Endothelial cell of umbilical vein (primary cell): ENCODE measurements around the gene NSMCE3. TPM values are rescaled to one million over a fixed set of nuclear protein-coding genes. Genes with fewer than 3 reads are reported as not detected.

Experiments
- BruUV-seq: library from RNA; stranded (reverse); fragments of 400-500 nt; replicated peaks from 2 replicates; lab custom pipeline; 2021; lab: Mats Ljungman, UMichigan
- CTCF ChIA-PET: fragments of 300-600, 350-600 bp; sonication (Branson Sonifier 250); formaldehyde crosslinking; loops from one replicate; lab custom pipeline; 2021; ENCODE audit warnings: antibody characterized with exemption, inconsistent platforms; lab: Charles Lee
- POLR2A ChIA-PET: fragments of 300-600, 350-600 bp; sonication (Branson Sonifier 250); formaldehyde crosslinking; loops from one replicate; lab custom pipeline; 2021; ENCODE audit warnings: antibody characterized with exemption, inconsistent platforms; lab: Charles Lee
- DNase-seq: peaks from one replicate; pipeline ENCODE4 v3.0.0-alpha.2; 2011; ENCODE audit warnings: low read depth, low spot score
- FAIRE-seq: peaks from 2 replicates; lab custom pipeline; 2011; peaks lifted over from hg19 to GRCh38; lab: Jason Lieb, UNC
- H2AFZ ChIP-seq: 2 replicates; pipeline ENCODE4 v1.6.0; 2012; ENCODE audit warnings: low read depth, low read length, control low read depth, inconsistent platforms
- H3K27ac ChIP-seq: 2 replicates; pipeline ENCODE4 v1.5.1; 2011; ENCODE audit warnings: low read depth, mild to moderate bottlenecking, control low read depth, low read length, moderate library complexity; ENCODE audit not compliant: insufficient read depth
- H3K27me3 ChIP-seq, 2 experiments: 2 replicates each; pipeline versions ENCODE4 v1.6.0 to v1.6.1; 2011; ENCODE audit warnings: low read length in 2 of 2, mixed read lengths in 1 of 2; ENCODE audit not compliant: control insufficient read depth in 2 of 2, insufficient read depth in 2 of 2
- H3K36me3 ChIP-seq, 2 experiments: 2 replicates in 1 of 2; 3 replicates in 1 of 2; pipeline ENCODE4 v1.5.1; 2011; ENCODE audit warnings: low read length in 2 of 2, mild to moderate bottlenecking in 1 of 2, moderate library complexity in 1 of 2; ENCODE audit not compliant: control insufficient read depth in 2 of 2, insufficient read depth in 2 of 2; ENCODE audit errors: extremely low read depth in 1 of 2
- H3K4me1 ChIP-seq: 3 replicates; pipeline ENCODE4 v1.5.1; 2011; ENCODE audit warnings: mild to moderate bottlenecking, low read length; ENCODE audit not compliant: control insufficient read depth, insufficient read depth; ENCODE audit errors: extremely low read depth
- H3K4me2 ChIP-seq: 2 replicates; pipeline ENCODE4 v1.6.1; 2011; ENCODE audit warnings: low read length, control low read depth, mixed read lengths; ENCODE audit not compliant: insufficient read depth
- H3K4me3 ChIP-seq, 3 experiments: fragments of 200-600 bp in 1 of 3; sonication (generic), shearing (Covaris generic) in 1 of 3; replicated peaks in 1 of 3; 2 replicates each; pipeline ENCODE4 v1.5.1; 2011 to 2016; ENCODE audit warnings: control low read depth in 3 of 3, low read length in 3 of 3, mild to moderate bottlenecking in 2 of 3, inconsistent platforms in 1 of 3, low read depth in 1 of 3, moderate library complexity in 1 of 3; ENCODE audit not compliant: insufficient read depth in 1 of 3
- H3K79me2 ChIP-seq: 2 replicates; pipeline ENCODE4 v1.6.0; 2012; ENCODE audit warnings: low read length, inconsistent platforms; ENCODE audit not compliant: control insufficient read depth, insufficient read depth
- H3K9ac ChIP-seq: replicated peaks from 2 replicates; pipeline ENCODE3; 2011; ENCODE audit warnings: low read length, control low read depth; ENCODE audit not compliant: insufficient read depth; ENCODE audit errors: extremely low read depth
- H3K9me1 ChIP-seq: replicated peaks from 3 replicates; pipeline ENCODE4 v1.6.0; 2011; ENCODE audit warnings: mild to moderate bottlenecking, low read length; ENCODE audit not compliant: control insufficient read depth, insufficient read depth; ENCODE audit errors: extremely low read depth
- H3K9me3 ChIP-seq: replicated peaks from 2 replicates; pipeline ENCODE4 v1.5.1; 2012; ENCODE audit warnings: low read length, inconsistent platforms; ENCODE audit not compliant: control insufficient read depth, insufficient read depth
- H4K20me1 ChIP-seq: replicated peaks from 2 replicates; pipeline ENCODE3; 2011; ENCODE audit warnings: mild to moderate bottlenecking, low read length; ENCODE audit not compliant: control insufficient read depth, insufficient read depth; ENCODE audit errors: extremely low read depth
- EZH2 ChIP-seq: IDR thresholded peaks from 2 replicates; pipeline ENCODE4 v1.6.1; 2012; ENCODE audit warnings: borderline replicate concordance, low read depth, mild to moderate bottlenecking, moderate library complexity, low read length, inconsistent platforms; ENCODE audit not compliant: severe bottlenecking
- FOS ChIP-seq: IDR thresholded peaks from 2 replicates; pipeline ENCODE4 v1.6.1; 2011; ENCODE audit warnings: mild to moderate bottlenecking, low read length, moderate library complexity, borderline replicate concordance; ENCODE audit not compliant: insufficient read depth
- GATA2 ChIP-seq: IDR thresholded peaks from 2 replicates; pipeline ENCODE4 v1.7.0; 2011; ENCODE audit warnings: low read depth, mild to moderate bottlenecking, moderate library complexity, mixed read lengths, low read length; ENCODE audit not compliant: insufficient read length, insufficient read depth
- JUN ChIP-seq: IDR thresholded peaks from 2 replicates; pipeline ENCODE4 v1.6.1; 2011; ENCODE audit warnings: borderline replicate concordance, low read depth; ENCODE audit not compliant: insufficient read length, insufficient read depth
- MYC ChIP-seq: IDR thresholded peaks from one replicate; pipeline ENCODE4 v1.6.1; 2011; ENCODE audit warnings: mild to moderate bottlenecking, low read depth, low read length
- POLR2A ChIP-seq: IDR thresholded peaks from 2 replicates; pipeline ENCODE4 v1.6.1; 2012; ENCODE audit warnings: low read depth, mild to moderate bottlenecking, control low read depth, low read length
- POLR2AphosphoS5 ChIP-seq: IDR thresholded peaks from 2 replicates; pipeline ENCODE4 v1.6.1; 2012; ENCODE audit warnings: low read depth, mild to moderate bottlenecking, control low read depth, low read length, moderate library complexity; ENCODE audit not compliant: insufficient read depth
- dilution Hi-C: fragments of 300-500 bp; cut with MboI; formaldehyde crosslinking; loops from one replicate; pipeline ENCODE4 v1.15.0; 2019; ENCODE audit warnings: low sequenced_read_pairs; ENCODE audit not compliant: extremely low pct_ligation_motif_present
- intact Hi-C: fragments of 100-400 bp; cut with micrococcal nuclease; formaldehyde crosslinking; loops from one replicate; pipeline ENCODE4 v1.10.0; 2022
- polyA plus RNA-seq, 4 experiments: library from polyadenylated mRNA; depleted of rRNA in 3 of 4; stranded (reverse) in 3 of 4; unstranded in 1 of 4; fragments of >200 nt; gene quantifications; 2 replicates each; pipeline versions ENCODE4 v1.2.1 to v1.2.3, GENCODE V29; 2011 to 2012; ENCODE audit warnings: missing spikeins in 1 of 4
- total RNA-seq: library from RNA; stranded (reverse); gene quantifications from 2 replicates; pipeline ENCODE4 v1.2.3, GENCODE V29; 2021
- TF ChIP-seq, protein P1 (sequence below), 2 donors: IDR thresholded peaks; 1 replicate in 1 of 2; 2 replicates in 1 of 2; pipeline ENCODE4 v1.5.1; 2011; ENCODE audit warnings: low read length in 2 of 2, mild to moderate bottlenecking in 2 of 2, moderate library complexity in 2 of 2, control low read depth in 1 of 2, inconsistent platforms in 1 of 2, low read depth in 1 of 2; ENCODE audit not compliant: insufficient read depth in 1 of 2; ENCODE audit errors: extremely low read depth in 1 of 2
- TF ChIP-seq, protein P2 (sequence below): IDR thresholded peaks from 2 replicates; pipeline ENCODE4 v1.6.1; 2011; ENCODE audit not compliant: insufficient read depth, insufficient read length

The NSMCE3 gene
- total and polyA plus RNA-seq, 2 donors (not counting 3 experiments of a cell fraction or from before 2014, with no cell fraction given) = 4.5 to 5.8 TPM

DNA sequence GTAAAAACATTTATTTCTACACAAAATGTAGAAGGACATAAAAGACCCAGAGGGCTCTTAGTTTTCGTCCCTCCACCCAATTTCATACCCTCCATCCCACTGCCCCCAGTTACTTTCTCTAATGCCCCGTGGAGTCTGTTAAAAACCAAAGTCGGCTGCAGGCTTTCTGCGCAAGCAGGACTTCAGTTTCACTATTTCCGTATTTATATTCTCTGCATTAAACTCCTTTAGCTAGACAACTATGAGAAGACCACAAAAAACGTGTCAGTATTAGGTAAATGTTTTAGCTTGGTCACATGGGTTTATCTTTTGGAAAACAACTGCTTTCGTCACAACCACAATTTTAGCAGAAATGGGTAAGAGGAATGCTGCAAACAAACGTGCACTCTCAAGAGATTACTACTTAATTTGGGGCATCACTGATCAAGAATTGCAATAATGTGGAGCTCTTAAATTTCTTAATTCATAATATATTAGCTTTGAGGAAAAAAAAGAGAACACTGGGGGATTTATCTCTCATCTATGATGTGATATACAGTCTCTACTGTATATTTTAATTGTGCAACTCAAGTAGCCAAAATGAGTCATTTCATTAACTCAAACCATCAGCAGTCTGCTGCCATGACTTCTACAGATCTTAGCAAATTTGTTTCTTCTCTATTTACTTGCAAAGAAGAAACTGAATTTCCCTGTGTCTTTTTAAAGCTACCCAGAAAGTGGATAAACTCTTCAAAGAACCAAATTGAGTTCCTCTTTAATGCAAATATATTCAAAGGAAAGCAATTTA is 740 bp upstream of the NSMCE3 start:
- Histone ChIP-seq H3K4me2 (peak overlapping the region; percentile 93), H3K27me3 (peaks cover 0 to 5% of the 10 kb centered on the region in 2 experiments), H4K20me1 (peaks cover 3% of the 10 kb centered on the region), H3K27ac (no peak overlapping the region), H3K4me1 (peaks cover 18% of the 10 kb centered on the region), H3K36me3 (no peaks in the 10 kb centered on the region), H3K79me2 (peaks cover 9% of the 10 kb centered on the region), H3K4me3 (peak overlapping the region; percentile 52 to 87 (median 55)), H3K9ac (peak overlapping the region; percentile 73), H2AFZ (peak overlapping the region; percentile 89), H3K9me3 (no peaks in the 10 kb centered on the region), H3K9me1 (no peaks in the 10 kb centered on the region)
- TF ChIP-seq POLR2AphosphoS5 (no peak), JUN (no peak), FOS (no peak), EZH2 (no peak), GATA2 (no peak), MYC (no peak), POLR2A (no peak)
- TF ChIP-seq, protein P1, sequence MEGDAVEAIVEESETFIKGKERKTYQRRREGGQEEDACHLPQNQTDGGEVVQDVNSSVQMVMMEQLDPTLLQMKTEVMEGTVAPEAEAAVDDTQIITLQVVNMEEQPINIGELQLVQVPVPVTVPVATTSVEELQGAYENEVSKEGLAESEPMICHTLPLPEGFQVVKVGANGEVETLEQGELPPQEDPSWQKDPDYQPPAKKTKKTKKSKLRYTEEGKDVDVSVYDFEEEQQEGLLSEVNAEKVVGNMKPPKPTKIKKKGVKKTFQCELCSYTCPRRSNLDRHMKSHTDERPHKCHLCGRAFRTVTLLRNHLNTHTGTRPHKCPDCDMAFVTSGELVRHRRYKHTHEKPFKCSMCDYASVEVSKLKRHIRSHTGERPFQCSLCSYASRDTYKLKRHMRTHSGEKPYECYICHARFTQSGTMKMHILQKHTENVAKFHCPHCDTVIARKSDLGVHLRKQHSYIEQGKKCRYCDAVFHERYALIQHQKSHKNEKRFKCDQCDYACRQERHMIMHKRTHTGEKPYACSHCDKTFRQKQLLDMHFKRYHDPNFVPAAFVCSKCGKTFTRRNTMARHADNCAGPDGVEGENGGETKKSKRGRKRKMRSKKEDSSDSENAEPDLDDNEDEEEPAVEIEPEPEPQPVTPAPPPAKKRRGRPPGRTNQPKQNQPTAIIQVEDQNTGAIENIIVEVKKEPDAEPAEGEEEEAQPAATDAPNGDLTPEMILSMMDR (IDR thresholded peaks at IDR 0.05; ENCODE audit: extremely low read depth in 1 of 2, insufficient read depth in 1 of 2, low read depth in 1 of 2, low read length in 2 of 2) = no peak
- TF ChIP-seq, protein P2, sequence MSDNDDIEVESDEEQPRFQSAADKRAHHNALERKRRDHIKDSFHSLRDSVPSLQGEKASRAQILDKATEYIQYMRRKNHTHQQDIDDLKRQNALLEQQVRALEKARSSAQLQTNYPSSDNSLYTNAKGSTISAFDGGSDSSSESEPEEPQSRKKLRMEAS = no peak
- BruUV-seq = no TSS peak
- ChIA-PET POLR2A (no interaction called here), CTCF (no interaction called here)
- intact Hi-C loops = no loop called here
- DNase-seq (no peak), FAIRE-seq (no peak)
- dilution Hi-C loops = no loop called here
